Measurements from ENCODE around the gene LIAS.
"Not testable (repeated sequence)": the region's sequence is repeated elsewhere in the genome, so short reads cannot be mapped to it uniquely, and the experiment has no call there.

LIAS gene

GRCh38 chr4:39458505-39459300 is at the start of gene LIAS, which contains the start of gene RPL9:
TSS of gene LIAS (plus strand) at chr4:39459056. CDS start at chr4:39459118, 62 bp downstream.
TSS of gene RPL9 (minus strand) at chr4:39458922. CDS start at chr4:39458439, 483 bp downstream.
- peak; percentile 98 for DNase-seq

- DNase-seq: no peak
These were observed 48.4 kb upstream of the LIAS start for GRCh38 chr4:39410415-39410814.

DNA sequence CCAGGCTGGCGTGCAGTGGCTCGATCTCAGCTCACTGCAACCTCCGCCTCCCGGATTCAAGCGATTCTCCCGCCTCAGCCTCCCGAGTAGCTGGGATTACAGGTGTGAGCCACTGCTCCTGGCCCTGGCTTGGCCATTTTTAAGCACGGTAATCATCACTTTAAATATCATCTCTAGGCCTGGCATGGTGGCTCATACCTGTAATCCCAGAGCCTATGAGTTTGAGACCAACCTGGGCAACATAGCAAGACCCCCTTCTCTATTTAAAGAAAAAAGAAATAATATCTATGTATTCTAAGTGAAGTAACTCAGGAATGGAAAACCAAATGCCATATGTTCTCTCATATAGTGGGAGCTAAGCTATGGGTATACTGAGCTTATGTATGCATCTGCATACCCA is 47.3 kb upstream of the LIAS start:
- DNase-seq: not testable (repeated sequence)

GRCh38 chr4:39415678-39416283 is 43.1 kb upstream of the LIAS start:
- no peak for DNase-seq

DNA sequence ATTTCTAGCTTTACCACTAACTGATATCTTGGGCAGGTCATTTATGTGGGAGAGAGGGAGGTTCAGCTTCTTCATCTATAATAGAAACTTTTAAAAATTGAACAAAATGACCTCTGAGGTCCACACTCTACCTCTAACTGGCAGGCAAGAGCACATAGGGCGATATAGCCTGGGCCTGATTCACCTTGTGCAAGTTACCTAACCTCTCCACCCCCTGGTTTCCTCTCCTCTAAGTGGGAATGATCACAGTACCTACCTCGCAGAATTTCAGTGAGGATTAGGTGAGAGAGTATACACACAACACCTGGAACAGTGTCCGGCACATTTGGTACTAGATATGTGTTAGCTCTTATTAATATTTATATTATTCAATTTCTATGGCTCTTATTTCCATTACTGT is 36.6 kb upstream of the LIAS start:
- no peak for DNase-seq

- not testable (repeated sequence) for DNase-seq
These were observed 33.6 kb upstream of the LIAS start for GRCh38 chr4:39425297-39425696.

DNA sequence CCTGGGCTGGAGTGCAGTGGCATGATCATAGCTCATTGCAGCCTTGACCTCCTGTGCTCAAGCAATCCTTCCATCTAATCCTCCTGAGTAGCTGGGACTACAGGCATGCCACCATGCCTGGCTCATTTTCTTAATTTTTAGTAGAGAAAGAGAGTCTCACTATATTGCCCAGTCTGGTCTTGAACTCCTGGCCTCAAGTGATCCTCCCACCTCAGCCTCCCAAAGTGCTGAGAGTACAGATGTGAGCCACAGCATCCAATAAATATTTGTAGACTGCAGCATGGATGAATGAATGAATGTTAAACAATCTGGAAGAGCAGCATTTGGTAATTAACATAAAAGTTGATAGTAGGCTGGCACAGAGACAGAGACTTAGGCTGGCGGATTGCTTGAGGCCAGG is 32.1 kb upstream of the LIAS start:
- DNase-seq: no peak

DNA sequence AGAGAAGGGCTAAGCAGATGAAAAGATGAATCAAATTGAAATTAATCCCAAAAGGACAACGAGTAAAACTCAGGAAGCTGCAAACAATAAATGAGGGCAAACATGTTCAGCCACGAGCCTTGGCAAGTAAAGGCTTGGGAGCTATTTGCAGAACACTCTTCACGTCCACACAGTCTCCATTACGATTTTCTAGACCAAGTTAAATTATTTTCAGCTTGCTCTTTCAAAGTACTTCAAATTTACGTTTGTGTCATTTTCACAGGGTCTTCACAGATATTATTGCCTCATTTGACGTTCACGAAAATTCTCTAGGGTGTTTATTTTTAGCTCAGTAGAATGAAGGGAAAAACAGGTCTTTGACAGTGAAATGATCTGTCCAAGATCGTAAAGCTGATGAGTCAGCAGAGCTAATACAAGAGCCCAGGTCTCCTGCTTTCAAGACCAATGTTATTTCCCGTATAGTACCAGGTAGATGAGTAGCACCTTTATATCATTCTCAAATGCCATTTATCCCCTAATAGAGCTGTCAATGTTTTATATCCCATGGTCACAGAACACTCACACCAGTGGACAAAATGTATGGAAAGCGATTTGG is 31.2 kb upstream of the LIAS start:
- DNase-seq: no peak

DNA sequence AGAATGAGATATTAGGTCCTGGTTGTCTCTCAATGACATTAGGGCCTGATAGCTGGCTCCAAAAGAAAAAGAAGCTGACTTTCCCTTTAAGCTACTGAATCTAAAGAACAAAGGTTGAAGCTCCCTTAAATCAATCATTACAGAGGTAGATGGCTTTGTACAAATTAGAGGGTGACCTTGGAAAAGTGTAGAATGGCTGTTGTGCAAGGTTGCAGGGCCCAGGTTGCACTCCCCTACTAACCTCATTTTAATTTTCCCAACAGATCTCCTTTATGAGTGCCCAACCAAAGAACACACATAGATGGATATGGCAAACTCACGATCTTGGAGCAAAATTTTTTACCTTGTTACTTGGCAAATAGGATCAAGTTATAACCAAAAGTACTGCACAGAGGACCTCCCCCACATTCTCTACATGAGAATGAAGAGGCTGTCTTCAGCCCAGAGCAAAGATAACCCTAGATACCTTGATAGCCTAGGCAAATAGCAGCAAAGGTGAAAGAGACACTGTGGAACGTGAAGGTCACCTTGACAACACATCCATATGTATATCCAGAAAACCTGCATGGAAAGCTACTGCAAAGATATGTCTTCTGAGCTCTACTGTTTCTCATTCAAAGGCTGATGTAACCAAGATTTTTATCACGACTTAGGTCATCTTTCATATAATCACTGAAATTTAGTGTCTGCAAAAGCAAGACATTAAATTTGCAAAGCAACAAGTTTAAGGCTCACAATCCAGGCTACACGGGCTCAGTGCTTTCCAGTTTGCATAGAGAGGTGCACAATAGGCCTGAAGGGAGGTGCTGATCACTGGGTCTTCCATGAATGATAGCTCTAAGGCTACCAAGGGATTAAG is 29.2 kb upstream of the LIAS start:
- no peak for DNase-seq

DNA sequence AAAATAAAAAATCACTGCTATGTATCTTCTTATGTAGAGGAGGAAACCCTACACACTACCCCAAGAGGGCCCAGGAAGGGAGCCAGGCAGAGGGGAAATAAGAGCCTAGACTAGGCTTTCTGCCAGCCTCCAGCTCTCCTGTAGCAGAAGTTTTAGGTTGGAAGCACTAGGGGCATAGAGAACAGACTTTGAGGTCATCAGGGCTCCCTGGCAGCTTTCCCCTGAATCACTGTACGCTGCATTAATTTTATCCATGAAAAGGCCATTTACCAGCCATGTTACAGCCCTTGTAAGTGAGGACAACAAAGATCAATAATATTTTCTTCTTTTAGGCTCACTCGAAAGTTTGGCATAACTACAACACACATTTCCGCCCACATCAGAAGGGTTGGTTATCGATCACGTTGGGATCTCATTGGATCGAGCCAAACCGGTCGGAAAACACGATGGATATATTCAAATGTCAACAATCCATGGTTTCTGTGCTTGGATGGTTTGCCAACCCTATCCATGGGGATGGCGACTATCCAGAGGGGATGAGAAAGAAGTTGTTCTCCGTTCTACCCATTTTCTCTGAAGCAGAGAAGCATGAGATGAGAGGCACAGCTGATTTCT is 24.9 kb upstream of the LIAS start:
- DNase-seq: no peak

DNA sequence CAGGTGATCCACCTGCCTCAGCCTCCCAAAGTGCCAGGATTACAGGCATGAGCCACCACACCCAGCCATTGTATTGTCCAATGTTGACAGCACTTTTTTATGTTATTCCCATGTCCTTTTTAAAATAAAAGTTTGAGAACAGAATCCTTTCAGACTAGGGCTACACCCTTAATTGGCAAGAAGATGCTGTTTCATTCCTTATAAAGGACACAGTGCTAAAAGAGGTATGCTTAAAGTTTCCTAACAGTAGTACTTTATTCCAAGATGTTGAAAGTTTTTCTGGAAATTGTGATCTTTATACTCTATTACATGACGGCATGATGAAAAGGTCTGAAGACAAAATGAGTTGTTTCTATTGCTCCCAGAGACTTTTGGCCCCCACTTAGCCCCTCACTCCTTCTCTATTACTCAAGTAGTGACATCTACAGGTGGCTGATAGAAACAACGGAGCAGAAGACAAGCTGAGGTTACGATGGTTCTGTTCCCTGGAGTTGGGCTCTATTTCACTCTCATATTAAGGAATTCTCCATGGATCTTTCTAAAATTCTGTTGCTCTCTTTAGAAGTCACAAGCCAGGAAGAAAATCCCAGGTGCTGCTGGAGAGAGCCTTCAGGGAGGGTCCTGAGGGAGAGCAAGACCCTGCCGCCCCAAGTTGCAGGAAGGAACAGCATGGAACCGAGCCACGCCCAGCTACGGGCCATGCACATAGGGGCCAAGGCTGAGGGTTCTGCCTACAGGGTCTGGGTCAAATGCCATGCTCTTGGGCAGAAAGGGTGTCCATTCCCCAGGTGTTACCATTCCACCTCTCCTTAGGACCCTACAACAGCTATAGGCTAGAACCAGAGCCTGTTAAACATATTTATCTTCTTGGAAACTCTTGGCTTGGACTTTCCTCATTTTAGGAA is 22.9 kb upstream of the LIAS start:
- DNase-seq: peak; percentile 14

- no peak for DNase-seq
These were observed 17.3 kb upstream of the LIAS start for GRCh38 chr4:39441593-39441992.

DNA sequence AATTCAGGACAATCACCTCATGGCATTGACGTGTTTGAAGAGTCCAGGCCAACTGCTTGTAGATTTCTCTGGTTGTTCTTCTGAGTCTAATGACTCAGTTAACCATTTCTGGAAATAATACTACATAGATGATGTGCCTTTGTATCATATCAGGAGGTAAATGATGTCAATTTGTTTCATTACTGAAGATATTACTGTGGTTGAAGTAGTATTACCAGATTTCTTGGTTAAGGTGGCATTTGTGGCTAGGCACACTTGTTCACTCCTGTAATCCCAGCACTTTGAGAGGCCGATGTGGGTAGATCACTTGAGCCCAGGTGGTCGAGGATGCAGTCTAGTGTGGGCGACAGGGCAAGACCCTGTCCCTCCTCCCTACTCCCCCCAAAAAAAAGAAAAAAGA is 15.9 kb upstream of the LIAS start:
- DNase-seq: no peak

DNA sequence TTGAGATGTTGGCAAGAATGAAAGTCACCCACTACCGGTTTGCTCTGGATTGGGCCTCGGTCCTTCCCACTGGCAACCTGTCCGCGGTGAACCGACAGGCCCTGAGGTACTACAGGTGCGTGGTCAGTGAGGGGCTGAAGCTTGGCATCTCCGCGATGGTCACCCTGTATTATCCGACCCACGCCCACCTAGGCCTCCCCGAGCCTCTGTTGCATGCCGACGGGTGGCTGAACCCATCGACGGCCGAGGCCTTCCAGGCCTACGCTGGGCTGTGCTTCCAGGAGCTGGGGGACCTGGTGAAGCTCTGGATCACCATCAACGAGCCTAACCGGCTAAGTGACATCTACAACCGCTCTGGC is 12.4 kb upstream of the LIAS start:
- DNase-seq: peak; percentile 13

DNA sequence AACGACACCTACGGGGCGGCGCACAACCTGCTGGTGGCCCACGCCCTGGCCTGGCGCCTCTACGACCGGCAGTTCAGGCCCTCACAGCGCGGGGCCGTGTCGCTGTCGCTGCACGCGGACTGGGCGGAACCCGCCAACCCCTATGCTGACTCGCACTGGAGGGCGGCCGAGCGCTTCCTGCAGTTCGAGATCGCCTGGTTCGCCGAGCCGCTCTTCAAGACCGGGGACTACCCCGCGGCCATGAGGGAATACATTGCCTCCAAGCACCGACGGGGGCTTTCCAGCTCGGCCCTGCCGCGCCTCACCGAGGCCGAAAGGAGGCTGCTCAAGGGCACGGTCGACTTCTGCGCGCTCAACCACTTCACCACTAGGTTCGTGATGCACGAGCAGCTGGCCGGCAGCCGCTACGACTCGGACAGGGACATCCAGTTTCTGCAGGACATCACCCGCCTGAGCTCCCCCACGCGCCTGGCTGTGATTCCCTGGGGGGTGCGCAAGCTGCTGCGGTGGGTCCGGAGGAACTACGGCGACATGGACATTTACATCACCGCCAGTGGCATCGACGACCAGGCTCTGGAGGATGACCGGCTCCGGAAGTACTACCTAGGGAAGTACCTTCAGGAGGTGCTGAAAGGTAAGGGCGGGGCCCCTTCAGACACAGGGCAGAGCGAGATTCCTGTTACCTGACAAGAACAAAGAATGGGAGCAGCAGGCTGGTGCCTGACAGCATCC is 11.8 kb upstream of the LIAS start:
- DNase-seq: no peak

DNA sequence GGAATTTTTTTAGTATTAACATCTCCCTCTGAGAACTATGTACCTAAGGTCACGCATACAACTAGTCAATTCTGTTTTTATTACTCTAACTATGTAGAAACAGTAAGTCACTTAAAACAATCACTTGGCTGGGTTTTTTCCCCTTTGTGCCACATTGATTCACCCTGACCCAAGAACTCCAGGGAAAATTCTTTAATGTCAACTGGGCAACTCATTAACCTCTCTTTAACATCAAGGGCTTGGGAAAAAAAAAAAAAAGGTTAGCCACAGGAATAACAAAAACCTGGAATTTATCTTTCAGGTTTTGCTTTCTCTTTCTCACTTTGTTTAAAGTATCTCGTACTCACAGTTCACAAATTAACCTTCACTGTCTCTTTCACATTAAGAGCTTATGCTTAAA is 8.2 kb upstream of the LIAS start:
- no peak for DNase-seq

- DNase-seq: no peak
These were observed 7.3 kb upstream of the LIAS start for GRCh38 chr4:39451423-39452023.

DNA sequence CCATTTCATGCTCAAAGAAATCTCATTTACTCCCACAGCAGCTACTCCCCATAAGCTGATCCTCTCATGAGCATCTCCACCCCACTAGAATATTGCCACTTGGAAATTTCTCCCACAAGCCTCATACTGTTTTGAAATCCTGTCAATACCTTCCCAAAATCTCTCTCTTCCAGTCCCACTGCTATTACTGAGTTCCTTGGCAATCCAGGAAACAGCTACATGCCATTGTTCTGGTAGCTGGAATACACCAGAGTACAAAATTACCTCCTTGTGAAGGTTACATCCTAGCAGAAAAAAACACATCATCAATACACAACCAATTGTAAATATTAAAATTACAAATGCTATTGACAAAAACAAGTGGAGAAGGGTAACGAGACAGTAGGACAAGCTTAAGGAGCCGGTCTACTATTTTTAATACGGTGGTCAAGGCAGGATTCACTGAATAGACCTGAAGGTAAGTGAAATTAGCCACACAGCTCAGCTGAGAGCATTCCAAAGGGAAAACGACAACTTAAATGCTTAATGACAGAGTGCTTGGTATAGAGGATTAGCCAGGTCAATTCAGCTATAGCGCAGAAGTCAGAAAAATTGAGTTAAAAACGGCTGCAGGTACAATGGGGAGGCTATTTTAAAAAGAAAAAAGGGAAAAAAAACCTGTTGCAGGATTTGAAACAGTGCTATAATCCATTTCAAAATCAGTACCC is 6.5 kb upstream of the LIAS start:
- DNase-seq: peak; percentile 9

- DNase-seq: no peak
These were observed 5.8 kb upstream of the LIAS start for GRCh38 chr4:39452860-39453587.
